ENCODE data around the gene PTH2.

Gene PTH2

GRCh38 chr19:49436381-49437017, 13.3 kb upstream of the PTH2 start:
- no peak overlapping the region for H3K4me3 ChIP-seq (ENCODE audit: low read depth, low read length)

DNA sequence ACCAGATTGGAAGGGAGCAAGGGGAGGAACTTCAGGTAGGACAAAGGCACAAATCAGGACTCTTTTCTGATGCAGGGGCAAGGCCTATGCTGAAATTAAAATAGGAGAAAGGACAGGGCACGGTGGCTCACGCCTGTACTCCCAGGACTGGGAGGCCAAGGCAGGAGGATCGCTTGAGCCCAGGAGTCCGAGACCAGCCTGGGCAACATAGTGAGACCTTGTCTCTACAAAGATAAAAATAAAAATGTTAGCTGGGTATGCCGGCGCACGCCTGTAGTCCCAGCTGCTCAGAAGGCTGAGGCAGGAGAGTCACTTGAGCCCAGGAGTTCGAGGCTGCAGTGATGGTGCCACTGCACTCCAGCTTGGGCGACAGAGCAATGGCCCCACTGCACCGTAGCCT, 12.4 kb upstream of the PTH2 start:
- no peak overlapping the region for H3K4me3 ChIP-seq (ENCODE audit: low read depth, low read length)
- TF ChIP-seq CTCF (IDR thresholded peaks at IDR 0.05; ENCODE audit: borderline replicate concordance, insufficient read depth, low read depth, low read length) = no peak

More at GRCh38 chr19:49436381-49437017, 13.3 kb upstream of the PTH2 start:
- no peak for TF ChIP-seq CTCF (IDR thresholded peaks at IDR 0.05; ENCODE audit: borderline replicate concordance, insufficient read depth, low read depth, low read length)

- H3K4me3 ChIP-seq (ENCODE audit: low read depth, low read length) = no peak overlapping the region
- no peak for TF ChIP-seq CTCF (IDR thresholded peaks at IDR 0.05; ENCODE audit: borderline replicate concordance, insufficient read depth, low read depth, low read length)
Observed at GRCh38 chr19:49434907-49435583, 11.8 kb upstream of the PTH2 start.

DNA sequence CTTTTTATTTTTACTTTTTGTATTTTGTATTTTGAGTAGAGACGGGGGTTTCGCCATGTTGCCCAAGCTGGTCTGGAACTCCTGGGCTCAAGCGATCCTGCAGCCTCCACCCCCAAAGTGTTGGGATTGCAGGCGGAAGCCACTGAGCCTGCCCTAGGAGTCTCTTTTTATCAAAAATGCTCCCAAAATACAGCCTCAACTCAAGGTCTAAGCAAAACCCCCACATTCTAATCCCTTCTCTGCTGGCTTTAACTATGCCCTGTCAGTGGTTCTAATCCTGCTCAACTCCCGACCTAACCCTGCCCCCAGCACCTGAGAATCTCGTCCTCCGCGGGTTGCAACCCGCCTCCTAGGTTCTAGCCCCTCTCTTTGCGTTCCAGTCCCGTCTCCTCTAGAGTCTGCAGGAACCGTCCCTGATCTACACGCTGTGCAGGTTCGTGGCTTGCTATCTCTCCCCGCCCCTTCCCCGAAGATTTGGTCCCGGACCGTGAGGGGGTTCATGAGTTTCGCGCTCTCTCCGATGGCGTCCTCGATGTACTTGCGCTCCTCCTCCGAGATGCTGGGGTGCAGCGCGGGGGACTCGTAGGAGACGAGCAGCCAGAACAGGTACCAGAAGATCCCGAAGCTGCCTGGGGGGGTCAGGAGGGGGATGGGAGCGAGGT, 10.1 kb upstream of the PTH2 start:
- no peak overlapping the region for H3K4me3 ChIP-seq (ENCODE audit: low read depth, low read length)
- TF ChIP-seq CTCF (IDR thresholded peaks at IDR 0.05; ENCODE audit: borderline replicate concordance, insufficient read depth, low read depth, low read length) = no peak

DNA sequence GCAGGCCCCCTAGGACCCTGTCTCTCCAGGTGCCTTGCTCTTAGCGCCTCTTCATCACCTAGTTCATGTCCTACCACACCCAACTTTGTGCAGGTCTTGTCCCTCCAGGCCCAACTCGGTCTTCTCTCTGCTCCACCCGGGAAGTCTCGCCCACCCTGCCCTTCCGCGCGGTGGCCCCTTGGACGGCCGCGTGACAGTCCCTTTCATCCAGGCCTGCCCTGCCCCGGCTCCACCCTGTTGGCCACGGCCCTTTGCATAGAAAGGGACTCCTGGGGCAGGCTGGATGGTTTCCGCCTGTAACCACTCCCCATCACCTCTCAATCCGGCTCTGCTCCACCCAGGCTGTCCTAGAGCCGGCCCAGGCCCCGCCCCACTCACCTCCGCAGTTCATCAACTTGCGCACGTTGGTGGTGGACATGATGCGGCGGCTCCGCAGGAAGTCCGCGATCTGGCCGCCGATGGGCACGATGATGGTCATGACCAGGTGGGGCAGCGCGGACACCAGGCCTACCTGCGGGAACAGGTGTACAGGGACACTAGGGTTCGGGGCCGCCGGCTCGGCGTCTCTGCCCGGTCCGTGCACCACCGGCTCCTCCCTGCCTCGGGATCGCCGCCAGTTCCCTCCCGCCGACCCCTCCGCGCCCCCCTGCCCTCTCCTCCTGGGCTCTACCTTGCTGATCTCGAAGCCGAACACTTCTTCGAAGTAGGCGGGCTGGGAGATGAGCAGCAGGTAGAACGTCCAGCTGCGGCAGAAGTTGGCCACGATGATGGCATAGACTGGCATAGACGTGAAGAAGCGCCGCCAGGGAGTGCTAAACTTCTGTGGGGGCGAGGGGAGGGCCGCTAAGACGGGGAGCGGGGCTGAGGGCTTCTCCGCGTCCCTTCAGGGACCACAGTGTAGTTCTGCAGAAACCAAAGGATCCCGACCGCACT, 9.2 kb upstream of the PTH2 start:
- no peak overlapping the region for H3K4me3 ChIP-seq (ENCODE audit: low read depth, low read length)
- TF ChIP-seq CTCF (IDR thresholded peaks at IDR 0.05; ENCODE audit: borderline replicate concordance, insufficient read depth, low read depth, low read length) = no peak

DNA sequence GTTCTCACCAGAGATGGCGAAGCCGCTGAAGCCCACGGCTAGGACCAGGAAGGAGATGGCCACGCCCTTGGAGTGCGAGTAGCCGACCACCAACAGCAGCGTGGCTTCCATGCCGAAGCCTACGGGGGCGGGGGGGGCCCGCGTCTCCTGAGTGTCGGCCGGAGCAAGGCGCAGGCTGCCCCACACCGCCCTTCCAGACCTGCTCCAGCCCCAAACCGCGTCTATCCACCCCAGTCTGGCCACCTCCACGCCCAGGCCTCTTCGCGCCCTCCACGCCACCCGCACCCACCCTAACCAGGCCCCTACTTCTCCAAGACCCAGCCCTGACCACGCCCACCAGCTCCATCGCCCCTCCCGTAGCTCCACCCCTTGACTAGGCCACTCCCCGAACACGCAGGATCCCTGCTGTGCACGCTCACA, 8.1 kb upstream of the PTH2 start:
- no peak for TF ChIP-seq CTCF (IDR thresholded peaks at IDR 0.05; ENCODE audit: borderline replicate concordance, insufficient read depth, low read depth, low read length)

More for the DNA sequence above, 8.1 kb upstream of the PTH2 start:
- no peak overlapping the region for H3K4me3 ChIP-seq (ENCODE audit: low read depth, low read length)

All from GM12875 (cell line).